ENCODE measurements around the gene TCERG1L.
"Not testable (repeated sequence)": the region's sequence is repeated elsewhere in the genome, so short reads cannot be mapped to it uniquely, and the experiment has no call there.

TCERG1L gene

GRCh38 chr10:131183546-131184045, 127.9 kb downstream of the TCERG1L start:
- DNase-seq (ENCODE audit: low read depth), result no peak

- no peak for DNase-seq (ENCODE audit: low read depth)
Observed at GRCh38 chr10:131181456-131181855, 130.1 kb downstream of the TCERG1L start.

- DNase-seq (ENCODE audit: low read depth), result no peak
Observed at GRCh38 chr10:131180740-131181415, 130.6 kb downstream of the TCERG1L start.

- DNase-seq (ENCODE audit: low read depth), result no peak
Observed at GRCh38 chr10:131180086-131180485, 131.4 kb downstream of the TCERG1L start.

GRCh38 chr10:131179361-131179760, 132.2 kb downstream of the TCERG1L start:
- no peak for DNase-seq (ENCODE audit: low read depth)

- DNase-seq (ENCODE audit: low read depth), result no peak
Observed at GRCh38 chr10:131178521-131179331, 132.8 kb downstream of the TCERG1L start.

GRCh38 chr10:131177431-131178327, 133.8 kb downstream of the TCERG1L start:
- no peak for DNase-seq (ENCODE audit: low read depth)

- no peak for DNase-seq (ENCODE audit: low read depth)
Observed at GRCh38 chr10:131176907-131177306, 134.6 kb downstream of the TCERG1L start.

- not testable (repeated sequence) for DNase-seq (ENCODE audit: low read depth)
Observed at GRCh38 chr10:131176324-131176723, 135.2 kb downstream of the TCERG1L start.

GRCh38 chr10:131175891-131176290, 135.6 kb downstream of the TCERG1L start:
- DNase-seq (ENCODE audit: low read depth), result no peak

- no peak for DNase-seq (ENCODE audit: low read depth)
Observed at GRCh38 chr10:131174651-131175540, 136.6 kb downstream of the TCERG1L start.

GRCh38 chr10:131174211-131174565, 137.3 kb downstream of the TCERG1L start:
- no peak for DNase-seq (ENCODE audit: low read depth)

GRCh38 chr10:131173484-131174210, 137.9 kb downstream of the TCERG1L start:
- no peak for DNase-seq (ENCODE audit: low read depth)

GRCh38 chr10:131172433-131172832, 139.1 kb downstream of the TCERG1L start:
- no peak for DNase-seq (ENCODE audit: low read depth)

- no peak for DNase-seq (ENCODE audit: low read depth)
Observed at GRCh38 chr10:131169146-131169545, 142.4 kb downstream of the TCERG1L start.

GRCh38 chr10:131168238-131168875, 143.2 kb downstream of the TCERG1L start:
- no peak for DNase-seq (ENCODE audit: low read depth)

GRCh38 chr10:131167036-131167860, 144.3 kb downstream of the TCERG1L start:
- DNase-seq (ENCODE audit: low read depth), result no peak

GRCh38 chr10:131166486-131166885, 145.0 kb downstream of the TCERG1L start:
- no peak for DNase-seq (ENCODE audit: low read depth)

GRCh38 chr10:131165092-131165491, 146.4 kb downstream of the TCERG1L start:
- DNase-seq (ENCODE audit: low read depth), result no peak
